HTR-8/SVneo (cell line): ENCODE data around the gene HMG20B.
A peak's percentile ranks its signal among the peaks of the same experiment; 100 is the strongest.
"Not testable (repeated sequence)": the region's sequence is repeated elsewhere in the genome, so short reads cannot be mapped to it uniquely, and the experiment has no call there.

Experiments used
- DNase-seq: peaks from one replicate; pipeline ENCODE4 v3.0.0; 2011; ENCODE audit warnings: low spot score, mixed read lengths; ENCODE audit not compliant: insufficient read length
- FAIRE-seq: peaks from 2 replicates; lab custom pipeline; 2011; peaks lifted over from hg19 to GRCh38; lab: Jason Lieb, UNC

HMG20B gene

DNA sequence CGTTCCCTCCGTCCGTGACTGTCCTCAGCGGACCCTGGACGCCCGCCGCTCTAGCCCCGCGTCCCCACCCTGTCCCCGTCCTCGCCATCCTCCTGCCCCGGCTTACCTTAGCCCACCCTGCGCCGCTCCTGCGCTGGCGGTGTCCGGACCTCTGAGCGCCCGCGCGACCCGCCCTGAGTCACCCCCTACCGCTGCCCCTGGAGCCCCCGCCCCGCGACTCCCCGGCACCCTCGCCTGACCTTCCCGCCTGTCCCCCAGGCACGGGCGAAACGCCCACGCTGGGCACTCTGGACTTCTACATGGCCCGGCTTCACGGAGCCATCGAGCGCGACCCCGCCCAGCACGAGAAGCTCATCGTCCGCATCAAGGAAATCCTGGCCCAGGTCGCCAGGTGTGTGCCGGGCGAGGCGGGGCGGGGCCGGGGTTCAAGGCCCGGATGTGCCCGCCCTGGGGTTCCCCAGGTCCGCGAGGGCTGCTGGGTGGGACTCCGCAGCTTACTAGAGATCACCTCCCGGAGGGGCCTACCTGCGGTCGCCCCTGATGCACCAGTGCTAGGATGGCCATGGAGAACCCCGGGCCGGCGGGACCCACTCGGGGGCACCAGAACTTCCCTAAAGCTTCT lies 5.1 kb downstream of the HMG20B start:
- DNase-seq (no peak), FAIRE-seq (no peak)

DNA sequence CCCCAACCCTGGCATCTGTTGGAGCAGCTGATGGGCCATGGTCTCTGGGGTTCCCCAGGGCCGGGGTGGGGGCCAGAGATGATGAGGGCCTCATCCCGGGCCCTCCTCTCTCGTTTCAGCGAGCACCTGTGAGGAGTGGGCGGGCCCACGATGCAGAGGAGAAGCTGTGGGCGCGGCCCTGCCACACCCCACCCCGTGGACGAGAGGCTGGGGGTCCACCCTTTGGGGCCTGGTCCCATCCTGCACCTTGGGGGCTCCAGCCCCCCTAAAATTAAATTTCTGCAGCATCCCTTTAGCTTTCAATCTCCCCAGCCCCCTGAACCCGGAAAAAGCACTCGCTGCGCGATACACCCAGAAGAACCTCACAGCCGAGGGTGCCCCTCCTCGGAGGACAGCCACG lies 5.6 kb downstream of the HMG20B start:
- FAIRE-seq (no peak), DNase-seq (no peak)

DNA sequence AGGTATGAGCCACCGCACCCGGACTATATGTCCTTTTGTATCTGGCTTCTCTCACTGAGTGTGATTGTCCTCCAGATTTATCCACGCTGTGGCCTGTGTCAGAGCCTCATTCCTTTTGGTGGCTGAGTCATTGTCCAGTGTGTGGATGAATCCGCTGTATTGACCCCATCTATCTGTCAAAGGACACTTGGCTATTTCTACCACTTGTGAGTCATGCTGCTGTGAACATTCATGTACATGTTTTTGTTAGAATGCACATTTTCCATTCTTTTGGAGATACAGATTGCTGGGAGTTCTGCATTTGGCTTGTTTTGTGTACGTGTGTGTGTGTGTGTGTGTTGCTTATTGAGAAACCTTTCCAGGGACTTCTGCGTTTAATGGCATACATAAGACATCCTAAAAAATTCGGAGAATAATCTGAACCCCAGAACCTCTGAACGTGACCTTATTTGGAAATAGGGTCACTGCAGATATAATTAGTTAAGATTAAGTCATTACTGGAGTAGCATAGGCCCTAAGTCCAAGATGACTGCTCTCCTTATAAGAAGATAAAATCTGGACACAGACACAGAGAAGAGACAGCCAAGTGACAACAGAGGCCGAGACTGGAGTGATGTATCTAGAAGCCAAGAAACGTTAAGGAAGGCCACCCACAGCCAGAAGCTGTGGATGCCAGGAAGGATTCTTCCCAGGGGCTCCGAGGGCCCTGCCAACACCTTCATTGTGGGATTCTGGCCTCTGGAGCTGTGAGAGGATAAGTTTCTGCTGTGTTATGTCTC lies 7.6 kb downstream of the HMG20B start:
- DNase-seq (peak; percentile 57), FAIRE-seq (peak; percentile 4)

DNA sequence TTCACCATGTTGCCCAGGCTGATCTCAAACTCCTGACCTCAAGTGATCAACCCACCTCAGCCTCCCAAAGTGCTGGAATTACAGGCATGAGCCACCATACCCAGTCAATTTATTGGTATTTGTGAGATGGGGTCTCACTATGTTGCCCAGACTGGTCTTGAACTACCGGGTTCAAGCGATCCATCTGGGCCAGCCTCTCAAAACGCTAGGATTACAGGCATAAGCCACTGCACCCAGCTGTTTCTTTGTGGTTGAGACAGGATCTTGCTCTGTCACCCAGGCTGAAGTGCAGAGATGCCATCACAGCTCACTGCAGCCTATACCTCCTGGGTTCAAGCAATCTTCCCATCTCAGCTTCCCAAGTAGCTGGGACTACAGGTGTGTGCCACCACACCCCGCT lies 9.0 kb downstream of the HMG20B start:
- FAIRE-seq = not testable (repeated sequence)

DNA sequence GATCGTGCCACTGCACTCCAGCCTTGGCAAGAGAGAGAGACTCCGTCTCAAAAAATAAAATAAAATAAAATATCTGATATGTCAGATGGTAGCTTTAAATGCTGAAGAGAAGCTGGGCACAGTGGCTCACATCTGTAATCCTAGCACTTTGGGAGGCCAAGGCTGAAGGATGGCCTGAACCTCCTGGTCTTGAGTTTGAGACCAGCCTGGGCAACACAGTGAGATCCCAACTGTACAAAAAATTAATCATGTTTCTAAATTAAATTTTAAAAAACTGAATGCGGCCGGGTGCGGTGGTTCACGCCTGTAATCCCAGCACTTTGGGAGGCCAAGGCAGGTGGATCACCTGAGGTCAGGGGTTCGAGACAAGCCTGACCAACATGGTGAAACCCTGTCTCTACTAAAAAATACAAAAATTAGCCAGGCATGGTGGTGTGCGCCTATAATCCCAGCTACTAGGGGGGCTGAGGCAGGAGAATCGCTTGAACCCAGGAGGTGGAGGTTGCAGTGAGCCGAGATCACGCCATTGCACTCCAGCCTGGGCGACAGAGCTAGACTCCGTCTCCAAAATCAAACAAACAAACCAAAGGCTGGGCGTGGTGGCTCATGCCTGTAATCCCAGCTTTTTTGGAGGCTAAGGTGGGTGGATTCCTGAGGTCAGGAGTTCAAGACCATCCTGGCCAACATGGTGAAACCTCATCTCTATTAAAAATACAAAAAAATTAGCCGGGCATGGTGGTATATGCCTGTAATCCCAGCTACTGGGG lies 11.5 kb downstream of the HMG20B start:
- not testable (repeated sequence) for FAIRE-seq, DNase-seq

More for the DNA sequence above, 9.0 kb downstream of the HMG20B start:
- not testable (repeated sequence) for DNase-seq

DNA sequence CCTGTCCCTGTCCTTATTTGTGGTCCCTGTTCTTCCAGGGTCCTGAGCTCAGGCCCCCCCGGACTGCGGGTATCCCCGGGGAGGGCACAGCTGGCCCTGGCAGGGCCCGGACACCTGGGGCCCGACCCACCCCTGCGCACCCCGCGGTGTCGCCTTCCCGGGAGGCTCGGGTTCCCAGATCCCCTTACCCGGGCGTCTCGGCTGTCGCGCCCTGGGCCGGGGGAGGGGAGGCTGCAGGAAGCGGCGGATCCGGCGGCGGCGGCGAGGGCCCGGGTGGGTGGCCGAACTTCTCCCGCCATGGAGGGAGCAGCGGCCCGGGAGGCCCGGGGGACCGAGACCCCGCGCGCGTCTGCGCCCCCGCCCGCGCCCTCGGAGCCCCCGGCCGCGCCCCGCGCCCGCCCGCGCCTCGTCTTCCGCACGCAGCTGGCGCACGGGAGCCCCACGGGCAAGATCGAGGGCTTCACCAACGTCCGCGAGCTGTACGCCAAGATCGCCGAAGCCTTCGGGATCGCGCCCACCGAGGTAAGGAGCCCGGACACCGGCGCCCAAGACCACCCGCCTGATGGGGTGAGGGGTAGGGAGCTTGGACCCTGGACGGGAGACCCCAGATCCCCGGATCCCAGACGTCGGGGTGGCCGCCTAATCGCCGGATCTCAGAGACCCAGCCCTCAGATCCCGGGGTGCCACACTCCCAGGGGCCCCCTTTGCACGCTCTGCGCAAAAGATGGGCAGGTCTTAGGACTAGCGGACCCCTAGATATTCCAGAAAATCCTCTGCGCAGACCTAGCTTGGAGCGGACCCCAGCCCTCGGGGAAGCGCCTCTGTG lies 12.8 kb downstream of the HMG20B start, which contains the start of gene GIPC3:
GIPC3 (plus strand) TSS at position 178 of the 826 bp plus-strand sequence; CDS start at position 298, 120 bp downstream.
- no peak for DNase-seq
- FAIRE-seq = no peak

DNA sequence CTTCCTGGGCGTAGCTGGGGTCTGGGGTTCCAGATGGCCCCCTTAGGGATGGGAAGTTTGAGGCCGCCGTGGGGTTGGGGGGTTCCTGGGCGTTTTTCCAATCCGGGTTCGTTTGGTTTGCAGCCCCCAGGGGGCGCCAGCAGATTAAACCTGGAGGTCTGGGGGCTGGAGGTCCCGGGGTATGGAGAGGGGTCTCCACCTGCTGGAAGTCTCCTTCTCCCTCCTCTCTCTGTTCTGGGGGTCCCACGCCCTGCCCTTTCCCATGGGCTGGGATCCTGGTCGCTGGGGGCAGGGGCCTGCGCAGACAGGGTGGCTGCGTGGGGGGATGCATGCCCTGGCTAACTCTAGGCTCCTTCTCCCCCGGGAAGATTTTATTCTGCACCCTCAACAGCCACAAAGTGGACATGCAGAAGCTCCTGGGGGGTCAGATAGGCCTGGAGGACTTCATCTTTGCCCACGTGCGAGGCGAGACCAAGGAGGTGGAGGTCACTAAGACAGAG lies 13.4 kb downstream of the HMG20B start:
- no peak for FAIRE-seq

DNA sequence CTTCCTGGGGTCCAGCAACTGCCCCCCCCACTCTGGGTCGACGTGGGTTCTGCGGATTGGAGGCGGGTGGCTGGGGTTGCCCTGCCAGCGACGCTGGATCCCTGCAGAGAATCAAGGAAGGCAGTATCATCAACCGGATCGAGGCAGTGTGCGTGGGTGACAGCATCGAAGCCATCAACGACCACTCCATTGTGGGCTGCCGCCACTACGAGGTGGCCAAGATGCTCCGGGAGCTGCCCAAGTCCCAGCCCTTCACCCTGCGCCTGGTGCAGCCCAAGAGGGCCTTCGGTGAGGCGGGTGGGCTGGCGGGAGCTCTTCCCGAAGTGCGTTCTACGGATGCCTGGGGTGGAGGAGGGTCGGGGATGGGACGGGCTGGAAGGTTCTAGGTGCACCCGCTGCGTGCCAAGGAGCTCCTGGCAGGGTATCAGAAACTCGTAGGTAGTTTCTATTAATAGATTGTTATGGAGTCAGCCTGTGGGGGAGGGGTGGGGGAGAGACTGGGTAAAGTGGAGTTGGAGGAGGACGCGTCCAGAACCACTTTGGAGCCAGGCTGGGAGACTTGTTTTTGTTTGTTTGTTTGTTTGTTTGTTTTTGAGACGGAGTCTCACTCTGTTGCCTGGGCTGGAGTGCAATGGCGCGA lies 14.1 kb downstream of the HMG20B start:
- FAIRE-seq (no peak), DNase-seq (no peak)

More for the DNA sequence above, 13.4 kb downstream of the HMG20B start:
- no peak for DNase-seq

DNA sequence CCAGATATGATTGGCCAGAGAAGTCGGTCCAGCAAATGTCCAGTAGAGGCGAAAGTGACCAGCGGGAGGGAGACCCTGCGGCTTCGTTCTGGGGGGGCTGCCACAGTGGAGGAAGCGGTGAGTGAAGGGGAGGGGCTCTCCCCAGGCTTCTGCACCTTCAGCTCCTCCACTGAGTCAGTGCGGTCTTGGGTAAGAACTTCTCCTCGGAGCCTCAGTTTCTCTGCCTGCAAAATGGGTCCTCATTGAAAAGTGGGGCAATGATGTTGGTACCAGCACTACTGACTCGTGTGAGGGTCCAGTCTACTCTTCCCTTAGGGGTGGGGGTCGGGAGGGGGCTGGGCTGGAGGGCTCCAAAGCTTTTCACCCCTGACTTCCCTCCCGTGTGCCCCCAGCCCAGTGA lies 16.7 kb downstream of the HMG20B start:
- no peak for FAIRE-seq
- DNase-seq = no peak

DNA sequence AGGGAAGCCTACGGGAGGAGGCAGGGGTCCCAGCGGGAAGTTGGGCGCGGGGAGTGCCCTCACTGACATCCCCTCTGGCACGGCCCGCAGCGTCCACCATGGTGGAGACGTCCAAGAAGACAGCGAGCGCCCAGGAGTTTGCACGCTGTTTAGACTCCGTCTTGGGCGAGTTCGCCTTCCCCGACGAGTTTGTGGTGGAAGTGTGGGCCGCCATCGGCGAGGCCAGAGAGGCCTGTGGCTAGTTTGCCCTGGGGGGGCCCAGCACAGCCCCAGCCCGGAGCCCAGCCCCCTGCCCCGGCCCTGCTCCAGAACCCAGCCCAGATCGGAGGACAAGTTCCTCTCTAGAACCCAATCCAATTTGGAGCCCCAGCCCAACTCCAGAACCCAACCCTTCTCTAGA lies 17.2 kb downstream of the HMG20B start:
- DNase-seq (no peak), FAIRE-seq (no peak)

DNA sequence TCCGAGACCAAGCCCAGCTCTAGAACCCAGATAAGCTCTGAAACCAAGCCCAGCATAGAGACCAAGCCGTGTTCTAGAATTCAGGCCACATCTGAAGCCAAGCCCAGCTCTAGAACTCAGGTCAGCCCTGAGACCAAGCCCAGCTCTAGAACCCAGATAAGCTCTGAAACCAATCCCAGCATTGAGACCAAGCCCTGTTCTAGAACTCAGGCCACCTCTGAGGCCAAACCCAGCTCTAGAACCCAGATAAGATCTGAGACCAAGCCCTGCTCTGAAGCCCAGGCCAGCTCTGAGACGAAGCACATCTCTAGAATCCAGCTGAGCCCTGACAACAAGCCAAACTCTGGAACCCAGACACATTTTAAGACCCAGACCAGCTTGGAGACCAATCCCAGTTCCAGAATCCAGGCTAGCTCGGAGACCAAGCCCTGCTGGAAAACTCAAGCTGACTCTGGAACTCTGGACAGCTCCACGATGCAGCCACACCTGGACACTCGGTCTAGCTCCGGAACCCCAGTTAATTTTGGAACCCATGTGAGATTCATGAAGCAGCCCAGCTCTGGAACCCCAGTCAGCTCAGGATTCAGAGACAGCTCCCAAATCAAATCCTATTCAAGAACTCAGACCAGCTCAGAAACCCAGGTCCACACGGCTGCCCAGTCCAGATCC lies 18.4 kb downstream of the HMG20B start:
- no peak for DNase-seq
- FAIRE-seq = no peak

DNA sequence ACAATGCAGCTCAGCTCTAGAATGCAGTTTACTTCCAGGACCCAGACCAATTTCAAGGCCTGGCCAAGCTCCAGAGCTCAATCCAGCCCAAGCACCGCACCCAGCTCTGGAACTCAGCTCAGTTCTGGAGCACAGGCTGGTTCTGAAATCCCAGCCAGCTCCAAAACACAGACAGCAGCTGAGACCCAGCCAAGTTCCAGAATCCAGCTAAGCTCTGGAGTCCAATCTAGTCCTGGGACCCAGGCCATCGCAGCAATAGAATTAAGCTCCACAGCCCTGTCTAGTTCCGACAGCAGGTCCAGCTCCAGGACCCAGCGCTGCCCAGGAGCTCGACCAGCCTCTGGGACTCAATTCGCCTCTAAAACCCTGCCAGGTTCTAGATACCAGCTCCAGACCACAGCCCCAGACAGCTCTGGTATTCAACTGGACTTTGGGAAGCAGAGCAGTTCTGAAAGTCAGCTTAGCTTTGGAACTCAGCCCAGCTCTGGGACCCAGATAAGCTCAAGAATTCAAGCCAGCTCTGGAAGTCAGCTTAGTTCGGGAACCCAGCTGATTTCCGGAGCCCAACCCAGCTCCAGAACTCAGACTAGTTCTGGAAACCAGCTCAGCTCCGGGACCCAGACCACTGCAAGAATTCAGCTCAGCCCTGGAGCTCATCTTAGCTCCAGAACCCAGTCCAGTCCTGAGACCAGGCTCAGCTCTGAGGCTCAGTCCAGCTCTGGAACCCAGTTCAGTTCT lies 19.3 kb downstream of the HMG20B start:
- DNase-seq = no peak
- no peak for FAIRE-seq

DNA sequence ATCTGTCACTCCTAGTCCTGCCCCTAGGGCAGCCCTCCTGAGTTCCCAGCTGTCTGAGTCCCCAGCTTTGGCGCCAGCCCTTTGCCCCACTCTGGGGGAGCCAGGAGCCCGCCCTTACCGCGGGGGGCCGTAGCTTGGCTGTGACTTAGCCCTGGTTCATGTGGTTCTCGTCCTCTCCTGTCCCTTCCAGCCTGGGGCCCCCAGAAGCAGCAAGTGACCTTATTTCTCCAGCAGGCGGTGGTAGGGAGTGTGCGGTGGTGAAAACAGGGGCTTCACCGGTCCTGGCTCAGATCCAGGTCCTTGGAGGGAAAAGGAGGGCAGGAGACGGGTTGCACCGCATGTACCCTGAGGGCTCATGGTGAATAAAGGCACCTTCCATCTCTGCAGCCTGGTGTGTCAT lies 20.4 kb downstream of the HMG20B start:
- DNase-seq = no peak
- no peak for FAIRE-seq

DNA sequence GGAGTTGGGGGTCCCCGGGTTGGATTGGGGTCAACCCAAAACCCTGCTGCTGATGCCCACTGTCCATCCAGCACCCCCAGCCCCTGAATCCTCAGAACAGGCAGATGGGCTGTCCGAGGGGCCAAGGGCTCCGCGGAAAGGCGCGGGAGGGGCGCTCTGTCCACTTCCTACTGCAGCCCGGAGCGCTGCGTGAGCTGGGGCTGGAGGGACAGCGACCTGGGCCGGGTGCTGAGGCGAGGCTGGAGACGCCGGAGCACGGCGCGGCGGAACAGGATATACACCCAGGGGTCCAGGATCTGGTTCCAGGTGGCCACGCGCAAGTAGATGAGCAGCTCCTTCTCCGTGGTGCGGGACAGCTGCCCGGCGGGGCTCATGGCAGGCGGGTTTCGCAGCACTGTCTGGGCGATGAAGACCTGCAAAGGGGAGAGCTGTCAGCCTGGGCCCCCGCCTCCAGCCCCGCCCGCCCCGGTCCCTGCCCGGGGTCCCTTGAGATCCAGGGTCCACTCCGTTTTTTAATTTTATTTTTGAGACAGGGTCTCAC lies 22.8 kb downstream of the HMG20B start:
- FAIRE-seq (no peak), DNase-seq (no peak)

DNA sequence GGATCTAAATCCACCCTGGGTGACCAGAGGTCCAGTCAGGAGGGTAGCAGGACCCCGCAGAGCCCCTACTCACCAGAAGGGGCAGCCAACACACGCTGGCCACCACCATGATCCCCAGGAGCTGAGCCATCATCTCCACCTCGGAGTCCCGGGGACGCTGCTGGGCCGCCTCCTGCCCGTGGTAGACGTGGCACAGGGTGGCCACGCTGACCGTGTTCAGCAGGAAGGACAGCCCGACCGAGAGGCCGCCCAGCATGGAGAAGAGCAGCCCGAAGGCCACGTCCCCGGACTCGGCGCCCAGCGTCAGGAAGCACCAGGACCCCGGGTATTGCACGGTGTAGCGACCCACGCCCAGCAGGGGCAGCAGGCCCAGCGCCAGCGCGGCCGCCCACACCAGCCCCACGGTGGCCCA lies 27.0 kb downstream of the HMG20B start:
- DNase-seq (no peak), FAIRE-seq (no peak)

DNA sequence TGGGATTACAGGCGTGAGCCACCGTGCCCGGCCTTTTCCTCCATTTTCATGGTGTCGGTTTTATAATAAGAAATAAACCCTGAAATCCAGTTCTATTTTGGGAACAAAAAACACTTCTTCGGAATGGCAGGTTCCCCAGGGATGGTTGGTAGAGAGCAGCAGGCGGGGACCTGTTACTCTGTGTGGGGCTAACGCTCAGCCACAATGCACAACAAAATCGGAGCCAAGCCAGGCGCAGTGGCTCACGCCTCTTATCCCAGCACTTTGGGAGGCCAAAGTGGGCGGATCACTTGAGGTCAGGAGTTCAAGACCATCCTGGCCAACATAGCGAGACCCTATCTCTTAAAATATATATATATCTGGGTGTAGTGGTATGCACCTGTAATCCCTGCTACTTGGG lies 28.3 kb downstream of the HMG20B start:
- no peak for DNase-seq
- FAIRE-seq = no peak

DNA sequence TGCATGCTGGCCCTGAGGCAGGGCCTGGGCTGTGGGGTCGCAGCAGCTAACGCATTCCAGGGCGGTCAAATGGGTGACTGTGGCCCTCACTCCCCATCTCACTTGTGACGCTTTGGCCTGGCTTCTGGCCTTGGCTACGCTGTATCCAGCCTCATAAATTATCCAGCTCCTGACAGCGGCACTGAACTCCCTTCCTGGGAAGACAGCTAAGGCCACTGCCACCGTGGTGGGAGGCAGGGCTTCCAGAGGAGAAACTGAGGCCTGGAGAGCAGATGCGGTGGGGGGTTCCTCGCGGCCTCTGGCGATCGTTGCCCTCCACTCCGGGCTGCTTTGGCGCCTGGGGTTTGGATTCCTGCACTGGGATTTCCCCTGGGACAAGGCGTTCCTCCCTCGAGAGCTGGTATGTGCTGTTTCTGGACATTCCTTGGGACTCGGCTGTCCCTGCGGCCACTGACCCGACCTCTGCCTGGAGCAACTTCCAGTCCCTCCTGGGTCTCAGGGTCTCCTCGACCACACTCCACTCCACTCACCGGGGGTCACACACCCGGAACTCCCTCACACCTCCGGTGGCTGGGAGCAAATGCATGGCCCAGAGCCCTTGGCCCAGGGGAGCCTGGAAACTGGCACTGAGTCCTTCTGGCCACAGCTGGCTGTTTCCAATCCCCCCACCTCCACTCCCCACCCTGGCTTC lies 30.5 kb downstream of the HMG20B start:
- DNase-seq (no peak), FAIRE-seq (no peak)
